T-helper 2 cell treated with Interferon-gamma antibody and Interleukin-4, amounts not matched to agents 5 μg/mL and 100 μg/mL, for 36 hours (primary cell): ENCODE results near the gene PCNX2.

Experiments used
- DNase-seq: peaks from one replicate; pipeline ENCODE4 v3.0.0; 2021; ENCODE audit warnings: low spot score
- H3K27ac Mint-ChIP-seq: one replicate; pipeline ENCODE4 v1.8.0; 2021; ENCODE audit warnings: mild to moderate bottlenecking, mixed read lengths
- H3K27me3 Mint-ChIP-seq: one replicate; pipeline ENCODE4 v1.8.0; 2021; ENCODE audit warnings: low read depth, mixed read lengths
- H3K36me3 Mint-ChIP-seq: one replicate; pipeline ENCODE4 v1.8.0; 2021; ENCODE audit warnings: low read depth, mixed read lengths
- H3K4me1 Mint-ChIP-seq: one replicate; pipeline ENCODE4 v1.8.0; 2021; ENCODE audit warnings: low read depth, mixed read lengths
- H3K4me3 Mint-ChIP-seq: one replicate; pipeline ENCODE4 v1.8.0; 2022; ENCODE audit warnings: mild to moderate bottlenecking, moderate library complexity, mixed read lengths
- H3K9me3 Mint-ChIP-seq: one replicate; pipeline ENCODE4 v1.8.0; 2021; ENCODE audit warnings: mixed read lengths

Gene PCNX2

DNA sequence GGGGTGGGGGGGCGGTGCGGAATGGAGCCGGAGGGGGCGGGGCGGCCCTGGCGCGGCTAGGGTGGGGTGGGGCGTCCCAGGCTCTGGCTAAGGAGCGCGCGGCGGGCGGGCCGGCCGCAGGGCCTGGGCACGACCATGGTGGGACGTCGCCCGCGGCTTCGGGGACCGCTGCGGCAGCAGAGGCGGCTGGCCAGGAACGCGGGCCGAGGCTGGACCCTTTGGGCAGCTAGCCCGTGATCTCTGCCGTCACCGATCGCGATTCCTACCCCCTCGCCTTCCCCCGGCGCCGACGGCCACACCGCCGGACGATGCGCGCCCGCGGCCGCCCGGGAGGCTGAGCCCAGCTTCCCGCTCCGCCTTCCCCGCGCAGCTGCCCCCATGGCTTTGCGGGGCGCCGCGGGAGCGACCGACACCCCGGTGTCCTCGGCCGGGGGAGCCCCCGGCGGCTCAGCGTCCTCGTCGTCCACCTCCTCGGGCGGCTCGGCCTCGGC lies 32.2 kb upstream of the PCNX2 start, which contains the start of gene MAP3K21:
TSS of gene MAP3K21 (plus strand) at position 74 of the 491 bp plus-strand sequence. CDS start at position 379, 305 bp downstream.
- H3K36me3 Mint-ChIP-seq = no peaks in the 10 kb centered on the region
- no peak within 1 kb of the TSS for H3K27ac Mint-ChIP-seq
- H3K4me1 Mint-ChIP-seq = peaks cover 7% of the 10 kb centered on the region
- no peaks in the 10 kb centered on the region for H3K9me3 Mint-ChIP-seq
- H3K4me3 Mint-ChIP-seq = peak within 1 kb of the TSS; percentile 77
- peaks cover 36% of the 10 kb centered on the region for H3K27me3 Mint-ChIP-seq
- DNase-seq = no peak

DNA sequence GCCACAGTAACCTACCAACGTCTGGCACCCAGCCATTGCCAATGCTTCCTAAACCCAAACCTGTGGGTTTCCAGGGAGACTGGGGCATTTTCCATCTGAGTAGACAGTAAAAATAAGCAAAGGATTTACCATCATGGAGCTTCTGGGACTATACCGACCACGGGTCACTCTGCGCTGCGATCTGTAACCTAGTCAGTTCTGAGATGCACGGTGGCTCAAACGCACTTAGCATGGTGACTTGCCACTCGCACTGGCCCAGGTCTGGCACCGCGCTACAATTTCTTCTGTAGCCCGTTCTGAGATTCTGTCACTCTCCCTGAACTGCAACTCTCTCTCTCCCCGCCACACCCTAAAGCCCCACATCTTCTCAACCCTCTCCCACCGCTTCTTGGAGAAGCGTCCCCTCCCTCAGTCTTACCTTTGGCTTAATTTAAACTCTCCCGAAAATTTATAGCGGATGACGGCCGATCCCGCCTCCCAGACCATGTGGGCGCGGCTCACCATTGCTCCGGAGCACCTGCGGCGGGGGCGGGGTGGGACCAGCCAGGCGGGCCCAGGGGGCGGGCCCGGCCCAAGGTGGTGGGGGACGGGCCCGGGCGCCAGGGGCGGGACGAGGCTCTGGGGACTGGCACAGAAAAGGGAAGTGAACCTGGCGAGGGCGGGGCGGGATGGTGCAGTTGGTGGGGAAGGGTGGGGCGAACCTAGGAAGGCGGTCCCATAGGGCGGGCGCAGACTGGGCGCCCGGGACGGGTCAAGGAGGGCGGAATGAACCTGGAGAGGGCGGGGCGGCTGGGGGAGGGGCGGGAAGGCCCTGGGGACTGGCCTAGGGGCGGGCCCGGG lies 31.5 kb upstream of the PCNX2 start:
- Mint-ChIP-seq H3K9me3 (no peaks in the 10 kb centered on the region), H3K27ac (no peak overlapping the region), H3K4me3 (peak overlapping the region; percentile 77), H3K36me3 (no peaks in the 10 kb centered on the region), H3K27me3 (peaks cover 41% of the 10 kb centered on the region), H3K4me1 (peaks cover 7% of the 10 kb centered on the region)
- peak; percentile 76 for DNase-seq

DNA sequence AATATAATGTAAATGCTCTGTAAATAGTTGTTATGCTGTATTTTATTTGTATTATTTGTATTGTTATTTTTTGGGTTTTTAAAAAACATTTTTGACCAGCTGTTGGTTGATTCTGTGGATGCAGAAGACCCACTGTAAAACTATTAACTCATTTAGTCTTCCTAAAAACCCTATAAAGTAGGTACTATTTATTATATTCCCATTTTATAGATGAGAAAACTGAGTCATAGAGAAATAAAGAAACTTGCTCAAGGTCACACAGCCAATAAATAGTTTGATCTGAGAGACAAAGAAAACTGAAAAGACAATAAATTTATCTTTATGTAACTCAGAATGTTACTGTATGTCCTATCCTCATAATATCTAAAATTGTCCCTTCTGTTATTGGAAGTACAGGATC lies 30.8 kb upstream of the PCNX2 start:
- Mint-ChIP-seq H3K27ac (no peak overlapping the region), H3K36me3 (no peaks in the 10 kb centered on the region), H3K9me3 (no peaks in the 10 kb centered on the region), H3K27me3 (peaks cover 40% of the 10 kb centered on the region), H3K4me3 (no peak overlapping the region), H3K4me1 (peaks cover 7% of the 10 kb centered on the region)
- DNase-seq = no peak

DNA sequence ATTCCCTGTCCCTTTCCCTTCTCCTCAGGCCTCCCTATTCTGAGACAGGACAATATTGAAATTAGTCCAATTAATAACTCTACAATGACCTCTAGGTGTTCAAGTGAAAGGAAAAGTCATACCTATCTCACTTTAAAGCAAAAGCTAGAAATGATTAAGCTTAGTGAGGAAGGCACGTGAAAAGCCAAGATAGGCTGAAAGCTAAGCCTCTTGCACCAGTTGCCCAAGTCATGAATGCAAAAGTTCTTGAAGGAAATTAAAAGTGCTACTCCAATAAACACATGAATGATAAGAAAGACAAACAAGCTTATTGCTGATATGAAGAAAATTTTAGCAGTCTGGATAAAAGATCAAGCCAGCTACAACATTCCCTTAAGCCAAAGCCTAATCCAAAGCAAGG lies 28.2 kb upstream of the PCNX2 start:
- no peak for DNase-seq
- H3K4me1 Mint-ChIP-seq = peaks cover 4% of the 10 kb centered on the region

DNA sequence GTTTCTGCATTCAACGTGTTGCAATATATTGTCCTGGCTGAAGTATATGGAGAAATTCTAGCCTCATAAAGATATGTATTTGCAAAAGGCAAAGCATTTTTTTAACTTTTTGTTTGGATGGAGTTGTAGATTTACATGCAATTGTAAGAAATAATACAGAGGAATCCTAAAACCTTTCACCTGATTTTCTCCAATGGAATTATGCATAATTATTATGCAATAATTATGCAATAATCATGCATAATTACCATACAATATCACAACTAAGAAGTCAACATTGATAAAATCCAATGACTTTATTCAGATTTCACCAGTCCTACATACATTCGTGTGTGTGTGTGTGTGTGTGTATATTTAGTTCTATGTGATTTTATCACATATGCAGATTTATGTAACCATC lies 24.5 kb upstream of the PCNX2 start:
- Mint-ChIP-seq H3K27ac (no peak overlapping the region), H3K4me3 (no peak overlapping the region), H3K36me3 (no peaks in the 10 kb centered on the region), H3K9me3 (no peaks in the 10 kb centered on the region), H3K27me3 (peaks cover 50% of the 10 kb centered on the region), H3K4me1 (no peaks in the 10 kb centered on the region)
- DNase-seq = no peak

More for the DNA sequence above, 28.2 kb upstream of the PCNX2 start:
- no peak overlapping the region for H3K27ac Mint-ChIP-seq
- H3K4me3 Mint-ChIP-seq = no peak overlapping the region
- H3K9me3 Mint-ChIP-seq = no peaks in the 10 kb centered on the region
- H3K27me3 Mint-ChIP-seq = peaks cover 33% of the 10 kb centered on the region
- no peaks in the 10 kb centered on the region for H3K36me3 Mint-ChIP-seq

DNA sequence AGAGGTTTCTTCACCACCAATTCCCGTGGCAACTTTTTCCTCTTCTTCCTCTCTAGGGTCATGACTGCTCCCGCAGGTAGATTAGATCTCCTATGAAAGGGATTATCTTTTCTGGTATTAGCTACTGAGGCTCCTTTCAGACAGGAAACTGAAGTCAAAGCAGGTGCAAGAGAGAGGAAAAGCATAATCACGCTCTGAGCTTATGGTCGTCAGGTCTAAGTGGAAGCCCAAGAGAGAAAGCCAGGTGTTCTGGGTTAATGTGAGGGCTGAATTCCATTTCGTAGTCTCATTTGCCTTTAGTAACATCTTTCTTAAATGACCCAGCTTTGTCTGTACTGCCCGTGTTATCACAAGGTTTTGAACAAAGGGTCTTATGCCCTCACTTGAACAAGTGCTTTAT lies 23.7 kb upstream of the PCNX2 start:
- no peaks in the 10 kb centered on the region for H3K9me3 Mint-ChIP-seq

DNA sequence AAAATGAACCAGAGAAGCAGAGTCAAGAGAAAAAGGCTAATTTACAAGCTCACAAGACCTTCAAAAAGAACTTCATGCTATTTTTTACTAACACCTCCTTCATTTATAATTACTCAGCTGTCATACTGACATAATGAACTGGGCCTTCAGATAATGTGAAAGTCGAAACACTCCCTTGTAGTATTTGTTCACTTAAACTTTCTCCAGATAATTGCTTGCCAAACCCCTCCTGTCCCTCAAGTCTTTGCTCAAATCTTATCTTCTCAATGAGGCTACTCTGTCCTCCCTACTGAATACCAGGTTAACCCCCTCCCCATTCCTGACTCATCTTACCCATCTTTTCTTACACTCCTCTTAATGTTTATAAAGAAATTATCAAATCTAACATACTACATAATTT lies 20.9 kb upstream of the PCNX2 start:
- Mint-ChIP-seq H3K27me3 (peaks cover 56% of the 10 kb centered on the region), H3K27ac (no peak overlapping the region), H3K4me1 (no peaks in the 10 kb centered on the region), H3K9me3 (no peaks in the 10 kb centered on the region), H3K4me3 (no peak overlapping the region), H3K36me3 (no peaks in the 10 kb centered on the region)
- no peak for DNase-seq

More for the DNA sequence above, 23.7 kb upstream of the PCNX2 start:
- Mint-ChIP-seq H3K36me3 (no peaks in the 10 kb centered on the region), H3K4me3 (no peak overlapping the region), H3K27me3 (peaks cover 53% of the 10 kb centered on the region), H3K4me1 (no peaks in the 10 kb centered on the region), H3K27ac (no peak overlapping the region)
- no peak for DNase-seq

DNA sequence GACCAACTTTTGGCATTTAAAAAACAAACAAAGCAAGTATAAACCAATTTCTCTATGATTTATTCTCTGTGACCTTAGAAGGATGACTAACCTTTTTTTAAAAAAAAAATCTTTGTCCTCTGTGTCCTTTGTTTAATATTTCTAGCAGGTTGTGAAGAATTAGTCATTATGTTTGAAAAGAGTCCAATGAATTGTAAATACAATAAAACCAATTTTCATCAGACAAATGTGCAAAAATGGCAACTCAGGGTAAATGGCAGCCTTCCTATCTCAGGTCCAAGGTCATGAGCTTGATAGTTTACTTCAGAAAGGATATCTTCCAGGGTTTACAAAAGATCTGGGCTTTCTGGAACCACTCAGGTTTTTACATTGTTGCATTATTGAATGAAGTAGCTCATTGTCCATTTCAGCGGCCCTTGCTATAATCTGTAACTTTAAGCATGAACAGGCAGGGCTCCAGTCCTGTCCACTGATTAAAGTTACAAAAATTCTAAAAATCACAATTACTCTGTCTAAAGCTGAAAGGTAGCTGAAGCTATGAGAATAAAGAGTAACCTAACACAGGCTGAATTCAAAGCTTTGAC lies 20.3 kb upstream of the PCNX2 start:
- Mint-ChIP-seq H3K4me3 (no peak overlapping the region), H3K9me3 (no peaks in the 10 kb centered on the region), H3K27me3 (peaks cover 57% of the 10 kb centered on the region), H3K4me1 (no peaks in the 10 kb centered on the region), H3K27ac (no peak overlapping the region), H3K36me3 (no peaks in the 10 kb centered on the region)
- DNase-seq = no peak

DNA sequence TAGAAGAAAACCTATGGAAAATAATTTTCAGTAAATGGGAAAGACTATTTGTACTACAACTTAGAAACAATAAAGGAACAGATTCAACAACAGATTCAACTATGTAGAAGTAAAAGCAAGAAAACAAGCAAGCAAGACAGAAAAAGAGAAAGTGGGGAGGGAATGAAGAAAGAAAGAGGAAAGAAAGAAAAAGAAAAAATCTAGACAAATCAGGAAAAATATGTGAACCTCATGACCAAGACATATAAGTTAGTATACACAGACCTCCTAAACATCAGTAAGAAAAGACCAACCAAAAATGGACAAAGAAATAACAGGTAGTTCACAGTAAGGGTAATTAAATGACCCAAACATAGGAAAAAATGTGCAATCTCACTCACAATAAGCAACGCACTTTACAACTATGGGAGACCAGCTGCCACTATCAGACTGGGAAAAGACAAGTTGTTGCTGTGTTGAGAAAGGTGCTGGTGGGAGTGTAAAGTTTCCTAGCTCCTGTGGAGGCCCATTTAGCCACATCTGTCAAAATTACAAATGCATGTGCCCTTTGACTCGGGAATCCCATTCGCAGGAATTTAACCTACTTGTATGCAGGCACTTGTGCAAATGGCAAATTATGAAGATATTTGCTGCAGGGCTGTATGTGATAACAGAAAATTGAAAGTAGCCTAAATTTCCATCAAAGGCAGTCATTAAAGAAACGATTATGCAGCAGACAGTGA lies 18.1 kb upstream of the PCNX2 start:
- H3K9me3 Mint-ChIP-seq = no peaks in the 10 kb centered on the region
- no peak overlapping the region for H3K4me3 Mint-ChIP-seq
- H3K27me3 Mint-ChIP-seq = peaks cover 48% of the 10 kb centered on the region
- DNase-seq = no peak
- no peak overlapping the region for H3K27ac Mint-ChIP-seq
- no peaks in the 10 kb centered on the region for H3K36me3 Mint-ChIP-seq
- H3K4me1 Mint-ChIP-seq = no peaks in the 10 kb centered on the region

DNA sequence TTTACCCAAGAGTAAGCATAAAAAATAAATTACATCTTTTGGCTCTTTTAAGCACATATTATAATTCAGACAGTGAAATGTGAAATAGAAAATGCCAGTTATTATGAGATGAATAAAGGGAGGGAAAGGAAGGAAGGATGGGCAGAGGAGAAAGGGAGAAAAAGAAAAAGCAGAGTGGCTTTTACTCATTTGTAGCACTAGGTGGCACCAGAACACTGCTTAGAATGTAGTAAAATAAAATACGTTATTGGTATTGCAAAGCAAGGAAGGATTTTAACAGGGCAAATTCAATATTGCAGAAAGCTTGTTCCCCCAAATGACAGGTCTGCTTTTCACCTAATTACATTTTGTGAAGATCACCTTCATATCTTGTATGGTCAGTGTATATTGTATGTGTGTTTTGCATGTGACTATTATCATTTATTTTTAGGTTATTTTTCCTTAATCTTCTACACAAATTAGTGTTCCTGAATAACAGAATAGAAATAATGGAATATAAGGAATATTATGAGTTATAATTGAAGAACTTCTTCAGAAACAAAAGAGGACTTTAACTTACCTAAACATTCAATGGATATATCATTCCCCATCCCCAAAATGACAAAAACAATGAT lies 9.1 kb upstream of the PCNX2 start:
- DNase-seq = no peak
- Mint-ChIP-seq H3K4me1 (no peaks in the 10 kb centered on the region), H3K9me3 (no peaks in the 10 kb centered on the region), H3K36me3 (no peaks in the 10 kb centered on the region), H3K4me3 (no peak overlapping the region), H3K27me3 (peaks cover 31% of the 10 kb centered on the region), H3K27ac (no peak overlapping the region)

DNA sequence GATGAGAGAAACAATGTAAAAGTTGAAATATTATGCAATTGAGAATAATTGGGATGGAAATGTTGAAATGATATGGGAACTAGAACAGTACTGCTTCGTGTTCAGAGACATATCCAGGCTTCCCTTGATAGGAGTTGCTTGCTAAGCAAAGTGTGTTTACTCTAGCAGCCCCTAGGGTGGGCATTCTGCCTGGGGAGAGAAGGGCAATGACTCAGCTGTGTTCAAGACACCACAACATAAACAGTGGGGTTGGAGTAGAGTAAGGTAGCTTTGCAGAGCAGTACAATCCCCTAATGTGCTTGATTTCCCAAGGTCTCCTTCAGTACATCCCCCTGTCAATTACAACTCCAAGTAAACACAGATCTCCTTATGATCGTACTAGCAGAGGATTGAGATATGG lies 4.8 kb upstream of the PCNX2 start:
- Mint-ChIP-seq H3K9me3 (no peaks in the 10 kb centered on the region), H3K27me3 (peaks cover 8% of the 10 kb centered on the region), H3K27ac (no peak overlapping the region), H3K4me3 (no peak overlapping the region), H3K4me1 (peaks cover 5% of the 10 kb centered on the region), H3K36me3 (no peaks in the 10 kb centered on the region)
- no peak for DNase-seq

DNA sequence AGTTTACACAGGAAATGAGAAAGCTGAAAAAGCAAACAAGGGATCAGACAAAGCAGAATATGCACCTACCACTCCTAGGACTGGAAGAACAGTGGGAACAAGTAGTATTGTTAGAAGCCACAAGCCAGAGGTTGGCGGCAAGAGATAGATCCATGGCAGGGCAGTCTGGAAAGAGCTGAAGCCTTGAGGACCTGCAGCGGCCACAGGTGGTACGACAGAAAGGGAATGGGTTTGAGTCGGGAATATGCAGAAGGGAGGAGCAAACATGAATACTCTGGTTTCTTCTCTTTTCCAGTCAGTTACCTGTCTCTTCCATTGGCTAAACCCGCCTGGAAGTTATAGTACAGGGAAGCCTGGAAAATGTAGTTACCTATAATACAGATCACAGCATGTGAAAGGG lies 3.9 kb upstream of the PCNX2 start:
- Mint-ChIP-seq H3K36me3 (no peaks in the 10 kb centered on the region), H3K27ac (no peak overlapping the region), H3K9me3 (no peaks in the 10 kb centered on the region), H3K27me3 (peaks cover 7% of the 10 kb centered on the region), H3K4me1 (peaks cover 12% of the 10 kb centered on the region), H3K4me3 (no peak overlapping the region)
- no peak for DNase-seq

DNA sequence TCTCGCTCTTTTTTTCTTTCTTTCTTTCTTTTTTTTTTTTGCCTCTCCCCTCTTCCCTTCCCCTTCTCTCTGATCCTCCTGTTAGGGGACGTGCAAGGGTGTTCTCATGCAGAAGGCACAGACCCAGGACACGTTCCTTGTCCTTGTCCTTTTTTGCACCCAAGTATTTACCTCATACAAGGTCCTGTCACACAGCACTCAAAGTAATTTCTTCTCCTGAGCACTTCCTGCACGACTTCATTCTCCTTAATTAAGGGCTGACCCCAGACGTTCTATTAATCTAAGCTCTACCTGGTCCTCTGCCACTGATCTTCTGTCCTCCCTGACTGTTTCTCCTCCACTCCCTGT lies 424 bp upstream of the PCNX2 start:
- peaks cover 2% of the 10 kb centered on the region for H3K36me3 Mint-ChIP-seq
- no peaks in the 10 kb centered on the region for H3K9me3 Mint-ChIP-seq
- DNase-seq = no peak
- H3K27me3 Mint-ChIP-seq = no peaks in the 10 kb centered on the region
- H3K4me3 Mint-ChIP-seq = peak overlapping the region; percentile 88
- peaks cover 24% of the 10 kb centered on the region for H3K4me1 Mint-ChIP-seq
- peak overlapping the region; percentile 76 for H3K27ac Mint-ChIP-seq

DNA sequence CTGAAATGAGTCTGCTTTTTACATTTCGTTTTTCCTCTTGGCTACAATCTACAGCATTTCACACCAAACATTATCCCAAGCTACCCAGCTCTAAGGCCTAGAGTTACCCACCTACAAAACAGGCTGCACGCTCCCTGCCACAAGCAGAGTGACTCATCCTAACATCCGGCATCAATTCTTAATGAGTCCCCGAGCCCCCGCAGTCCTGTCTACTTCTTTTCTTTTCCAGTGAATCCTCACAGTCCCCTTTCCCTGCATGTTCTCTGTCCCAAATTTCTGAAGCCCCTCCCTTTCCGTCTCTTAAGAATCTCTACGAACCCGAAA lies 650 bp downstream of the PCNX2 start:
- peaks cover 24% of the 10 kb centered on the region for H3K4me1 Mint-ChIP-seq
- DNase-seq = peak; percentile 47
- H3K27ac Mint-ChIP-seq = peak overlapping the region; percentile 77
- H3K36me3 Mint-ChIP-seq = peaks cover 2% of the 10 kb centered on the region
- H3K4me3 Mint-ChIP-seq = peak overlapping the region; percentile 88
- H3K9me3 Mint-ChIP-seq = no peaks in the 10 kb centered on the region
- H3K27me3 Mint-ChIP-seq = no peaks in the 10 kb centered on the region
